Mesothelial cell of epicardium (in vitro differentiated cells): ENCODE results near the gene SPTBN1. TPM values are rescaled to one million over a fixed set of nuclear protein-coding genes. Genes with fewer than 3 reads are reported as not detected.
A peak's percentile ranks its signal among the peaks of the same experiment; 100 is the strongest.

ENCODE experiments used
- DNase-seq, 2 experiments: peaks; one replicate each; pipeline ENCODE4 v3.0.0; 2021; ENCODE audit warnings: low spot score in 2 of 2; ENCODE audit not compliant: unreplicated experiment in 2 of 2
- H3K27ac Mint-ChIP-seq: 2 replicates; pipeline ENCODE4 v1.8.0; 2021; ENCODE audit warnings: mixed read lengths
- H3K27me3 Mint-ChIP-seq: 2 replicates; pipeline ENCODE4 v1.8.0; 2021; ENCODE audit warnings: low read depth, mixed read lengths
- H3K36me3 Mint-ChIP-seq: 2 replicates; pipeline ENCODE4 v1.8.0; 2021; ENCODE audit warnings: mixed read lengths
- H3K4me1 Mint-ChIP-seq: 2 replicates; pipeline ENCODE4 v1.8.0; 2021; ENCODE audit warnings: mixed read lengths
- H3K4me3 Mint-ChIP-seq: 2 replicates; pipeline ENCODE4 v1.8.0; 2021; ENCODE audit warnings: mild to moderate bottlenecking, moderate library complexity, mixed read lengths
- H3K9me3 Mint-ChIP-seq: 2 replicates; pipeline ENCODE4 v1.8.0; 2021; ENCODE audit warnings: mixed read lengths
- CTCF ChIP-seq: fragments of 200-600 bp; sonication (generic); IDR thresholded peaks from one replicate; pipeline ENCODE4 v1.5.0; 2021; ENCODE audit warnings: antibody characterized with exemption; ENCODE audit not compliant: unreplicated experiment
- total RNA-seq: library from RNA; stranded (reverse); gene quantifications from 3 replicates; pipeline ENCODE4 v1.2.1, GENCODE V29; 2021

Gene SPTBN1
- total RNA-seq, 1 donor from 2014 or later: 281 TPM

- TF ChIP-seq CTCF: no peak
- Mint-ChIP-seq H3K4me1 (peaks cover 20% of the 10 kb centered on the region), H3K4me3 (no peak overlapping the region), H3K27me3 (no peaks in the 10 kb centered on the region), H3K9me3 (no peaks in the 10 kb centered on the region), H3K27ac (peak overlapping the region; percentile 83), H3K36me3 (peaks cover 71% of the 10 kb centered on the region)
- no peak for DNase-seq
These were observed 168.5 kb downstream of the SPTBN1 start for GRCh38 chr2:54624591-54625071.

GRCh38 chr2:54626131-54626530, 170.0 kb downstream of the SPTBN1 start:
- Mint-ChIP-seq H3K4me1 (peaks cover 15% of the 10 kb centered on the region), H3K27me3 (no peaks in the 10 kb centered on the region), H3K36me3 (peaks cover 71% of the 10 kb centered on the region), H3K27ac (peak overlapping the region; percentile 11), H3K9me3 (no peaks in the 10 kb centered on the region), H3K4me3 (no peak overlapping the region)
- DNase-seq: no peak
- TF ChIP-seq CTCF: no peak

- no peak for TF ChIP-seq CTCF
- no peaks in the 10 kb centered on the region for H3K9me3 Mint-ChIP-seq
These were observed 170.8 kb downstream of the SPTBN1 start for GRCh38 chr2:54626884-54627283.

GRCh38 chr2:54627973-54628372, 171.8 kb downstream of the SPTBN1 start:
- H3K36me3 Mint-ChIP-seq: peaks cover 70% of the 10 kb centered on the region

More at GRCh38 chr2:54626884-54627283, 170.8 kb downstream of the SPTBN1 start:
- H3K27me3 Mint-ChIP-seq: no peaks in the 10 kb centered on the region
- no peak overlapping the region for H3K27ac Mint-ChIP-seq
- H3K36me3 Mint-ChIP-seq: peaks cover 69% of the 10 kb centered on the region
- no peak overlapping the region for H3K4me3 Mint-ChIP-seq
- H3K4me1 Mint-ChIP-seq: peaks cover 15% of the 10 kb centered on the region
- no peak for DNase-seq

GRCh38 chr2:54628418-54628817, 172.3 kb downstream of the SPTBN1 start:
- DNase-seq: no peak
- H3K27me3 Mint-ChIP-seq: no peaks in the 10 kb centered on the region
- no peak for TF ChIP-seq CTCF
- no peak overlapping the region for H3K4me3 Mint-ChIP-seq
- H3K36me3 Mint-ChIP-seq: peaks cover 72% of the 10 kb centered on the region
- H3K9me3 Mint-ChIP-seq: no peaks in the 10 kb centered on the region
- H3K4me1 Mint-ChIP-seq: peaks cover 20% of the 10 kb centered on the region
- no peak overlapping the region for H3K27ac Mint-ChIP-seq

More at GRCh38 chr2:54627973-54628372, 171.8 kb downstream of the SPTBN1 start:
- no peak for TF ChIP-seq CTCF
- Mint-ChIP-seq H3K4me3 (no peak overlapping the region), H3K4me1 (peaks cover 18% of the 10 kb centered on the region), H3K9me3 (no peaks in the 10 kb centered on the region), H3K27me3 (no peaks in the 10 kb centered on the region), H3K27ac (no peak overlapping the region)
- no peak for DNase-seq

GRCh38 chr2:54628957-54629356, 172.8 kb downstream of the SPTBN1 start:
- no peak overlapping the region for H3K4me3 Mint-ChIP-seq
- H3K4me1 Mint-ChIP-seq: peaks cover 20% of the 10 kb centered on the region
- no peak for TF ChIP-seq CTCF
- peaks cover 67% of the 10 kb centered on the region for H3K36me3 Mint-ChIP-seq
- H3K9me3 Mint-ChIP-seq: no peaks in the 10 kb centered on the region
- no peaks in the 10 kb centered on the region for H3K27me3 Mint-ChIP-seq
- no peak for DNase-seq
- H3K27ac Mint-ChIP-seq: no peak overlapping the region
